SKM-1 (cell line): ENCODE data around the gene ITGBL1.

ENCODE experiments used
- DNase-seq: peaks from one replicate; lab custom pipeline; 2025; ENCODE audit not compliant: unreplicated experiment; lab: John Stamatoyannopoulos, UW

The ITGBL1 gene

DNA sequence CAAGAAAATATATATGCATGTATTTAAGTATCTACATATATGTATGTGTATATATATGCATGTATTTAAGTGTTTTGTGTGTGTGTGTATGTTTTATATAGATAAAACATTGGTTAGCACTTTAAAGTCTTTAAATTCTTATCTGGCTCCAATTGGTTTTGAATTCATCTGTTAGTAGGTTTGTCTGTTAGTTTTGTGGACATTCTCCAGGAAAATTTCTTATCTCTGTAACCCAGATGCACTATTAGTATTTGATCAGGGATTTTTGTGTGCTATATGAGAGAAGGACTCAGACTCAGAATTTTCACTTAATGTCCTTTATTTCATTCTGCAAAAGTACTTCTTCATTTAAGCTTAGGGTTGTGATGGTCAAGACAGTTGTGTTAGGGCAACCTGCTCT, 103.1 kb downstream of the ITGBL1 start:
- no peak for DNase-seq

DNA sequence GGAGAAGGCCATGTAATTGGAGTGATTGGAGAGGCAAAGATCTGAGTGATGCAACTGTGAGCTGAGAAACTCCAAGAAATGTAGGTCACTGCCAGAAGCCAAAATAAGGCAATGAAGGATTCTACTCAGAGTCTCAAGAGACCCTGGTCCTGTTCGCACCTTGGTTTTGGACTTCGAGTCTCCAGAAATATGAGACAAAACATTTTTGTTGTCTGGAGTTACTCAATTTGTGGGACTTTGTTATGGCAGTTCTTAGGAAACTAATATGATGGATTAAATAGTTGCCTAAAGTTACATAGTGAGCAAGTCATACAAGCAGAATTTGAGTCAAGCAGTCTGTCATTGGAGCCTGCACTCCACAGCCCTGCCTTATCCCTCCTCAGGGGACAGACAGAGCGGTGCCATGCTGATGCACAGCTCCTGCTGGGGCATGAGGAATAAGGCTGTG, 104.2 kb downstream of the ITGBL1 start:
- no peak for DNase-seq

DNA sequence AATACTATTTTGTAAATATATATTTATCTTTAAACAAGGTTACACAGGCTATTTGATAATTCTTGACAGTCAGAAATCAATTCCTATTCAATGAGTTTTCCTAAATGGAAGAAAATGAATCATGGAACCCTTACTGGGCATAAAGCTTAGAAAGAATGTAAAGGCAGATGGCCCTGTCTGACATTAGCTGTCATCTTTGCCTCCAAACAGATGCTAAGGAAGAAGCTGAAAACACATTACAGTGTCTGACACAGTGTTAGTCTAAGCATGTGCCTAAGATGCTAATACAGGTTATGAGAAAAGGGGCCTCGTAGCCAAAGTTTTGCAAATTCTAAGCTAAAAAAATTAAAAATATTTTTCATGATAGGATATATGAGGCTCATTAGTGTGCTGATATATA, 112.8 kb downstream of the ITGBL1 start:
- no peak for DNase-seq

DNA sequence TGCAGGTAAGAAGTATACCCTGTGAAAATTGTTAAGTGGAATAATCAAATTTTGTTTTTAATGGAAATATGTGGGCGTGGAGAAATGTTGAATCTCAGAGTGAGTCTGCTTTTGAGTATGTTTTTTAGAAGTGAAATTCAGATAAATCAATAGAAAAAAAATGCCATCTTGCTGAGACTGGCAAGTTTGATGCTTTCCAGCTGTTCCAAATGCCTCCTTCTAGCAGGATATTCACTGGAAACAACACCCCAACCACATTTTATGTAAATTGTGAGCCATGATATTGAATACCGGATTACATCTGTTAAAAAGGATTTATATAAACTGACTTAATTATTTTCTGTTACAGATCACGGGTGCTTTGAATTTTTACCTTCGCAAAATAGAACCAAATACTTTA, 115.4 kb downstream of the ITGBL1 start:
- no peak for DNase-seq

DNA sequence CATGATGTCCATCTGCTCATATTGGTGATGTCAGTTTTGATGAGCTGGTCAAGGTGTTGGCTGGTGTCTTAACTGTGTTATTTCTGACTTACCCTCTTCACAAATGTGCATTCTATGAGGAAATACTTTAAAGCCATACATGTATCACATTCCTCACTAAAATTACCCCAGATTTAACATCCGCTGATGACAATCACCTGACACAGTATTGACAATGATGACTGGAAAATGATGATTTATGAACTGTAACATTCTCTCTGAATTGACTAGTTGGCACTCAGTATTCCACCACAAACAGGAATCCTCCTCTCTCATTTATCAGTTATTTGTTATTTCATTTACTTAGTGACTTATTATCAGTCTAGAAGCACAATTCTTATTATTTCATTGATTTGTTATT, 117.3 kb downstream of the ITGBL1 start:
- no peak for DNase-seq

DNA sequence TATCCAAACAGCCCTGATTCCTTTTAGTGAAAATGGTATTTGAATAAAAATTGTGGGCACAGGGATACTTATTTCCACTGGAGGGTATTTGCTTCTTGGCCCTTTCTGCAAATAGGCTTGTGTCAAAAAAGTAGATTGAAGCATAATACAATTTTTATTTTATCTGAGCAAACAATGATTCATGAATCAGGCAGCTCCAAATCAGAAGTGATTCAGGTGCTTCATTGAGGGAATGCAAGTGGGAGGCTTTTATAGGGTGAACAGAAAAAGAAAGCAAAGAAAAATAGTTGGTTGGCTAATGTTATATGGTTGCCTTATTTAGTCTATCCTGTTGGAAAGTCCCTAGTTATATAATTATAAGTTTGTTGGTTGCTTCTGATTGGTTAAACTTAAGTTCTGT, 117.9 kb downstream of the ITGBL1 start:
- DNase-seq, result no peak

DNA sequence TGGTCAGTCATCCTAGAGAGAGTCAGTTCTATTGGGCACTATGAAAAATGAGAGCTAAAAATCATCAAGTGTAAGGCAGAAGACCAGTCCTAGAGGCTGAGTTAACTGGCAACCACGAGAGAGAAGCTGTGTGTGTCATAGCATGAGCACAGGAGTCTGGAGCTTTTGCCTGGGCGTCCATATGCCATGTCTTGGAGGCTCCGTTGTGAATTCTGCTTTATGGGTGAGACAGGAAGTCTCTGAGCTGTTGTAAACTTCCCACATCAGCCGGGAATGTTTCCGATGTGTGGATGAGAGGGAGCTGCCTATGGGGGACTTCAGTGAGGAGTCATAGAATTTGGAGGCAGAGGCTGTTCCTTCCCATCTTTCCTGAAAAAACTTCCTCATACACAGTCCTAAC, 120.0 kb downstream of the ITGBL1 start:
- DNase-seq, result no peak

DNA sequence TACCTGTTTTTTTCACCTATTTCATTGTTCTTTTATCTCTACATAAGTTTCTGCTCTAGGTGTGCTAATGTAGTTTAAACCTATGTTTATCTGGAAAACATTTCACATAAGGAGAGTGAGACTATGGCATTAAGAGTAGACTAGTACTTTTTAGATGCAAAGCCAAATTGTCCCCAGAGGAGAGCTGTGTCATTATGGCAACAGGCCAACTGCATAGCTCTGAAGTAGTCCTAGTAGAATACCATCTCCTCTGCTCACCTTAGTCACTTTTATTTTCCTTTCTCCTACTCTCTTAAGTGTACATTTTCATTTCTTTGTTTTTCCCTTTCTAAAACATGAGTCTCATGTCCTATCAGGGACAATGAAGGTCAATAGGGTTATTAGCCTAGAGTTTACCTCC, 123.1 kb downstream of the ITGBL1 start:
- no peak for DNase-seq

DNA sequence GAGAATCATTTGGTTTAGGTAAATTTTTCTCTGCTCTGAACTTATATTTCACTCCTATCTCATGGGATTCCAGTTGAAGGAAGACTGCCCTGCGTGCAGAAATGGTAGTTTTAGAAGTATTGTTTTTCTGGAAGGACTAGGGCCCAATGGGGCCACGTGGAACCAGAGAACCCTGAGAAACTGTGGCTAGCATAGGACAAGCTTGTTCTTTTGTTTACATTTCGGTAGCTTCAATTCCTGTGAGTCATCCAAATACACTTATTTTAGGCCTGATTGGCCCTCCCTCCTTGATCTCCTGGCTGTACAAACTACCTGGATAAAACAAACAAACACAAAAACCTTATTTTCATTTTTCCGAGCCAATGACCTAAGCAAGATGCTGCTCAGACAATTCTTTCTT, 124.0 kb downstream of the ITGBL1 start:
- DNase-seq, result no peak

DNA sequence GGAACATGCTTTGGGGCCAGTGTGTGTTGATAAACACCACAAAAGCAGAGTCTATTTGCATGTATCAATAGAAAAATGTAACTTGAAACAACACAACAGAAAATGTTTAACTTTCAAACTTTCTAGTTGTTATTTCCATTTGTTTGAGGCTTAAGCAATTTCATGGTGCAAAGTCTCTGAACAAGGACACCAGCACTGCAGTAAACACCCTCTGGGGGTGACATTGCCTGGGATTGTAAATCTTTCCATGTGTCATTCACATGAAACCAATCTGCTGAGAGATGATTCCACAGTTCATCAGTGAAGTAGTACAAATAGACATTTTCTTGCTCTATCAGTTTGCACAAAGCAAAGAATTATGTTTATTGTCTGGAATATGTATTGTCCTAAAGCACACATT, 124.5 kb downstream of the ITGBL1 start:
- no peak for DNase-seq

DNA sequence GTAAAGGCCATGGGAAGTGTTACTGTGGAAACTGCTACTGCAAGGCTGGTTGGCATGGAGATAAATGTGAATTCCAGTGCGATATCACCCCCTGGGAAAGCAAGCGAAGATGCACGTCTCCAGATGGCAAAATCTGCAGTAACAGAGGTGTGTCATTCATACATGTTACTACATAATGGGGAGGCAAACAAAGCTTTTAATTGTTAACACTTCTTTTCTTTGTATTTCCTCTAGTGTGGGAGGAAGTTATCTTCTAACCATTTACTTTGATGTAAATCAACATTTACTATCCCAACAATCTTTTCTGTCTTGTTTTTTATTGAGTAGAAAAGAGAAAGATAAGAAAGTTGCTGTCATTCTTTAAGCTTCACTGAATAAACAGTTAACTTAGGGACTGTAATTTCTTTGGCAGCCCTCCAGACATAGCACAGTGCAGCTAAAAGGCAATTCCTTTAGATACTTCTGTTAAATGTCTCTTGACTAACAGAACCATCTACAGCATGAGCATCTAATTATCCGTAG, 126.9 kb downstream of the ITGBL1 start:
- no peak for DNase-seq

DNA sequence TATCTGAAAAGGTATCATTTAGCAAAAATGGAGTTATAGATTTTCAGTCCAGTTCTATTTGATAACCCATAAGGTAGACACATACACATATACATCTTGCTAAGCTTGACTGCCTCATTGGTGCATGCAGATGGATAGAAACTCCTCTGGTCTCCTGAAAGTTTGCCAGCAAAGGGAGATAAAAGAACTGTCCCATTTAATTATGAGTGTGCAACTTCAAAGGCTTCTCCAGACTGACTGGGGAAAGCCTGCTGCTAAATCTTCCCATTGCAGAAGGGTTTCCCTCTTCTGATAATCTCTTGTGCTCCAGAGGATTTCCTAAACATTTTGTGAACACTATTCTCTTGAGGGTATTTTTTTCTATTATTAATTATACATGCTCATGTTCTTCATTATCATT, 131.9 kb downstream of the ITGBL1 start:
- DNase-seq, result no peak

DNA sequence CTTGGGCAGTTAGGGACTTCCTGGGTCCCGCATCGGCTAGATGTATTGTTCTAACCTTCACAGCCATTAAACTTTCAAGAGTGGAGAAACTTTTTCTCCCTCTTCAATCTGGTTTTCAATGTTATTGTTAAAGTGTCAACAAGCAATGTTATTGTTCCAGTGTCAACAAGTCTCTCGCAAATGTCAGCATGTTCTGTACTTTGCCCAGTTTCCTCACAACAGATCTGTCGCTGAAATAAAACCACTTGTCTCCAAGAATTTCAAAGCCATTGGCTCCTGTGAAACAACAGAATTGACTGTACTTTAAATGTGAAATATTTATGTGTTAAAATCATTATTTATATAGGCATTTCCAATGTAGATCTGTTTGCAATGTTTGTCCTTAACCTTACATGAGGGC, 138.0 kb downstream of the ITGBL1 start:
- no peak for DNase-seq

DNA sequence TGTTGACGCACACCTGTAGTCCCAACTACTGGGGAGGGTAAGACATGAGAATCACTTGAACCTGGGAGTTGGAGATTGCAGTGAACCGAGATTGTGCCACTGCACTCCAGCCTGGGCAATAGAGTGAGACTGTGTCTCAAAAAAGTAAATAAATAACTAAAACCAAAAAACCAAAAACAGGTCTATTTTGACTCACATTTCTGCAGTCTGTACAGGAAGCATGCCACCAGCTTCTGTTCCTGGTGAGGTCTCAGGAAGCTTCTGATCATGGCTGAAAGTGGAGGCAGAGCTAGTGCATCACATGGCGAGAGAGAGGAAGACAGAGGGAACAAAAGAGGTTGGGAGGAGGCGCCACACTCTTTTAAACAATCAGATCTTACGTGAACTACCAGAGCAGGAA, 142.5 kb downstream of the ITGBL1 start:
- no peak for DNase-seq

DNA sequence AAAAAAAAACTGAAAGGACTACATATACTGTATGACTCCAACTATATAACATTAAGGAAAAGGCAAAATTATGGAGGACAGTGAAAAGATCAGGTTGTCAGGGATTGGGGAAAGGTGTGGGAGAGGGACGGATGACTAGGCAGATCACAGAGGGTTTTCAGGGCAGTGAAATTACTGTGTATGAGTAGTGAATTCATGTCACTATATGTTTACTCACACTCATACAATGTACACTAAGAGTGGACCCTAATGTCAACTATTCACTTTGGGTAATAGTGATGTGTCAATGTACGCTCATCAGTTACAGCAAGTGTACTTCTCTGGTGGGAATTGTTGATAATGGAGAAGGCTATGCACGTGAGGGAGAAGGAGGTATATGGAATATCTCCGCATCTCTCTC, 144.3 kb downstream of the ITGBL1 start:
- DNase-seq, result no peak

DNA sequence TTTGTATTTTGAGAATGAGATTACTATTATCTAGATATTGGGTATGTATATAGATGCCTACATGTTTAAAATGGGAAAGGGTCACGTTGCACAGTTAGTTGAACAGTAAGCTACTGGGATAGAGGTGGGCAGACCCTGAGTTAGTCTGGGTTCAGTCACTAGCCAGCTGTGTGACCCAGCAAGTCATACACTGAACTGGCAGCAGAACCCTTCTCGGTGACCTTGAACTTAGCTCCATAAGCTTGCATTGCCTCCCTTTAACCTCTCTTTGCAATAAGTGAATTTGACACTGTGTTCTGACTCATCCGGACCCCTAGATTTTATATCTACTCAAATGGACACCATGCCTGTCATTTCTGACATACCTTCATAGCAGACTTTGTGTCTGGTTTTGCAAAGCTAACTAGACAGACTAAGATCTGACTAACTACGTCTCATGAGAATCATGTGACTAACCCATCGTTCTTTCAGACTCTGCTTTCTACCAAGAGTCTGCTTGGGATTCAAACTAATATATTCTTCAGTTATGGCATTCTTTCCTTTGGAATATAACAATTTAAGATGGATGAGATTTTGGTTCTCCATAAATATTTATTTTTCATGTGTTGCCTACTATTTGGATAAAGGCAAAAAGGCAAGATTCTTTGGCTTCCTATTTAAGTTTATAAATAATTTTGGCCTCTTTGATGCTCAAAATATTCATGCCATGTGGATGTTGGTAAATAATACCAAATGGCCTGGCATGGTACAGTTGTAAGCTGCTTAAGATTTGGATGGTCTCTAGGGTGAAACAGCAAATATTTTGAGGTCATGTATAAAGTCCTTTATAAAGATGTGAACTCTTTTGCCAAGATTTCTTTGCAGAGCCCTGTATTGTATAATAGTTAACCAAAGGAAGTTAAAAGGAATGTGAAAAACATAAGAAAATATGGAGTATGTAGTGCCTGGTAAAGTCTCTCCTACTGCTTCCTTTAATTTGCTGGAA, 159.3 kb downstream of the ITGBL1 start:
- DNase-seq, result no peak

DNA sequence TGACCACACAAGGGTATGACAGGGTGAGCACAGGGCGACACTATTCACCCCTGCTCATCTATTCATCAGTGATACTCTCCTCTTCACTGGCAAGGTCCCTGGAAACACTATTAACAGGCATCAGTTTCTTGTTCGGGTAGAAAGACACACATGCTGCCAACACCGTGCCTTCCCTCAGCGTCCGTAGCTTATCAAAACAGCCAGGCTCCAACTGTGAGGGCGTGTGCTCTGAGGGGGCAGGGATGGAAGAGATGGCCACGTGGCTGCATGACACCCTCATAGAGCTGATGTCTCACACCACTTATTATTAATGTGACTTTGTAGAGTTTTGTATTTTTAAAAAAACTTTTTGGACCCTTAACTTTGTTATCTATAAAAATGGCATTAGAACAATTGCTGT, 160.3 kb downstream of the ITGBL1 start:
- DNase-seq, result no peak

DNA sequence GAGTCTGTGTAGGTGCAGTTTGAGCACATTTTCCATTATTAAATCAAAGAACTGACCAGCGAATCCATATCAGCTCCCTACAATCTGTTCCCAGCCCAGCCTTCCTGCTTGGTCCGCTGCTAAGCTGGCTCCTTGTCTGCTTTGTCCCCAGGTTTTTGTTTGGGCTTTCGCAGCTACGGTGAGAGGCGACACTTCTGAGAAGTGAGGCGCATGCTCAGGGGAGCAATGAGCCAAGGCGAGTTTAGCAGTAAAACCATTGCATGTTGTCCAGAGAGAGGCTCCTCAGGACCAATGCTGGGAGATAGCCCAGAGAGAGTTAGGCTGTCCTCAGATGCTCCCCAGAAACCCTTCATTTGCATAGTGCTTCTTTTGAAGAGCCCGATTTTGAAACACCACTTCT, 162.0 kb downstream of the ITGBL1 start:
- no peak for DNase-seq

DNA sequence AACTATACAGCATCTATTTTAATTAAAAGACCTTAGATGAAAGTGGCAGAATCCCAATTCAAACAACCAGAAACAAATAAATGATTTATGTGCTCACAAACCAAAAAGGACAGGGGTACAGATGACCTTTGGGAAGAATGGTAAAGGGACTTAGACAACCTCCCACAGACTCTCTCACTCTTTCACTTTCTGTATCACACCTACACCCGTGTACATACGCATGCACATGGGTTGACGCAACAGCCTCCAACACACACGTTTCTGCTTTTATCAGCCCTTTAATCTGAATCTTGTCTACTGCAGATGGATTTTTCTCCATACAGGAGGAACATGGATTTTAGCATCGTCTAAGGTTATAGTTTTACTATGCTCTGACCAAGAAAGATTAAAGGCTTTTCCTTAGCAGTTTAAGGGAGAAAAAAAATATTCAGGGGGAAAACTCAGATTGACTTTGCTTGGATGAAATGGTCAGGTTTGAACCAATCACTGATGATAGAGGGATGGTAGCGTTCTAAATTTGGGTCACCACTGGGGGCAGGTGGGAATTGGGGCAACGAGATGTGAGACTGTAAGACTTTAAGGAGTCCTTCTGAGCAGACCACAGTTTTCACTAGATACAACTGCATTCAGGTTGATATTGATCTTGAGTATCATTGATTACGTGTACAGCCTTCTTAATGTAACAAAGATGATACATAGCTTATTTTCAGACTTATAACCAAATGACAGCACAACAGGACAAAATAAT, 166.1 kb downstream of the ITGBL1 start:
- DNase-seq, result no peak

DNA sequence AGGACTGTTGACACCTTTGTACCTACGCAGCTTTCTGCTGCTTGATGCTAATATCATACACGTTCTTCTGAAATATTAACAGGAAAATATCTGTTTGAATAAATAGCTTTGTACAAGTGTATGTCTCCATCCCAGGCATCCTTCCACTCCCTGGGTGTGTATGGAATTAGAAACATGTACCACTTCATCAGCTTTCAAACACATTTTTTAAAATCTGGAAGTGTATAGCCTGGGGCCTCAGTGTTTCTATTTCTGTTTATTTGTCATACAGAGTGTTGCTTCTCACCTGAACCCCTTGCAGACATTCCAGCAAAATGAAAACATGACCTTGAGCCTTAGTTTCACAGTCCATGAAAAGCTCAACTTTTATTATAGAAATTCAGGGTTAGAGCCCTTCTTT, 168.6 kb downstream of the ITGBL1 start:
- DNase-seq, result no peak

DNA sequence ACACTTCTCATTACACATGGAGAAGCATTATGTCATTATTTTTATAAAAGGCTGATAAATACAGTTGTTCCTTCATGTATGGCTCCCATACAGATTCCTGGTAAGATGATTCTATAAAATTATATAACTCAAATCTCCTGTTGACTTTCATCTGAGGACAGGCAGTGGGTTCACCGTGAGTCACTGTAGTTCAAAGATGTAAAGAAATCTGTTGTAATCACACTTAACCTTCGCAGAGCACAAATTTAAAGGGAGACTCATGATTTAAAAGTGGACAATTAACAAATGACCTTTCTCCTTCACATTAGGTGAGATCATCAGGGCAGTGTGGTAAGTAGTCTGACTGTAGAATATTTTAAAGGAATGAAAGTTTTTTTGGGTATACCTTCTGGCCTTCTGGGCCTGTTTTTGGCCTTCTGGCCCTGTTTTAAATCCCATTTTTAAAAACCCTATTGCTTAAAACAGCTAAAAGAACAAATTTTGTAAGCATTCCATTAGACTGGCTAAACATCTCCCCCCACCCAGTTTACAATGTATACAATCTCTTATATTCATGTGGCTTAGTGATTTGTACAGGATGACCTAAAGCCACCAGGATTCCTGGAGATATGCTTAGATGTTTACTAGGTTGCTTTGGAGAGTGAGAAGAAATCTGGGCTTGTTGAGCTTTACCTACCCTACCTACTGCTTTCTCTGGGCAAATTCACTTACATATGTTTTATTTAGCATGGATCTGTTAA, 171.2 kb downstream of the ITGBL1 start:
- DNase-seq, result no peak
